Osteoblast (primary cell): ENCODE results near the gene DDC. TPM values are rescaled to one million over a fixed set of nuclear protein-coding genes. Genes with fewer than 3 reads are reported as not detected.

ENCODE experiments used
- DNase-seq: peaks from one replicate; pipeline ENCODE4 v3.0.0; 2011; ENCODE audit warnings: low spot score, mixed read lengths; ENCODE audit not compliant: insufficient read length; ENCODE audit errors: missing footprints
- H2AFZ ChIP-seq: 2 replicates; pipeline ENCODE4 v1.6.0; 2011; ENCODE audit warnings: mild to moderate bottlenecking, low read length
- H3K27ac ChIP-seq: 2 replicates; pipeline ENCODE4 v1.5.1; 2011; ENCODE audit warnings: mild to moderate bottlenecking, low read depth, low read length, moderate library complexity
- H3K27me3 ChIP-seq: 2 replicates; pipeline ENCODE4 v1.6.0; 2012; ENCODE audit warnings: mild to moderate bottlenecking, control low read depth, inconsistent platforms, low read length, moderate library complexity; ENCODE audit not compliant: insufficient read depth
- H3K36me3 ChIP-seq: 2 replicates; pipeline ENCODE4 v1.5.1; 2011; ENCODE audit warnings: mild to moderate bottlenecking, low read length, control low read depth, moderate library complexity; ENCODE audit not compliant: insufficient read depth
- H3K4me1 ChIP-seq: 2 replicates; pipeline ENCODE4 v1.5.1; 2011; ENCODE audit warnings: mild to moderate bottlenecking, low read length, control low read depth, moderate library complexity; ENCODE audit not compliant: insufficient read depth
- H3K4me2 ChIP-seq: 2 replicates; pipeline ENCODE4 v1.6.0; 2011; ENCODE audit warnings: mild to moderate bottlenecking, low read length; ENCODE audit not compliant: insufficient read depth
- H3K4me3 ChIP-seq: fragments of 200-600 bp; sonication (generic); 3 replicates; pipeline ENCODE4 v1.5.1; 2012; ENCODE audit warnings: mild to moderate bottlenecking, low read length, inconsistent platforms; ENCODE audit not compliant: insufficient read depth
- H3K79me2 ChIP-seq: 2 replicates; pipeline ENCODE4 v1.6.0; 2012; ENCODE audit warnings: mild to moderate bottlenecking, low read length, control low read depth, inconsistent platforms; ENCODE audit not compliant: insufficient read depth
- H3K9me3 ChIP-seq: 2 replicates; pipeline ENCODE4 v1.5.1; 2011; ENCODE audit warnings: low read depth, low read length, control low read depth
- H4K20me1 ChIP-seq: 2 replicates; pipeline ENCODE4 v1.6.0; 2012; ENCODE audit warnings: mild to moderate bottlenecking, low read length, control low read depth; ENCODE audit not compliant: insufficient read depth
- CTCF ChIP-seq: IDR thresholded peaks from 2 replicates; pipeline ENCODE4 v1.5.1; 2011; ENCODE audit warnings: mild to moderate bottlenecking, low read depth, low read length, moderate library complexity; ENCODE audit errors: extremely low read depth
- total RNA-seq: library from RNA; depleted of rRNA; stranded (reverse); fragments of >200 nt; gene quantifications from 2 replicates; pipeline ENCODE4 v1.2.3, GENCODE V29; 2012

The DDC gene
- total RNA-seq, 1 donor, result not detected

GRCh38 chr7:50454968-50455367 is 110.2 kb downstream of the DDC start:
- H3K79me2 ChIP-seq, result no peaks in the 10 kb centered on the region
- H3K36me3 ChIP-seq, result no peaks in the 10 kb centered on the region
- no peaks in the 10 kb centered on the region for H3K9me3 ChIP-seq
- no peak for TF ChIP-seq CTCF
- H4K20me1 ChIP-seq, result no peaks in the 10 kb centered on the region
- H3K4me1 ChIP-seq, result no peaks in the 10 kb centered on the region
- no peak for DNase-seq
- H2AFZ ChIP-seq, result no peak overlapping the region
- H3K27ac ChIP-seq, result no peak overlapping the region
- no peak overlapping the region for H3K4me2 ChIP-seq
- H3K27me3 ChIP-seq, result peaks cover 19% of the 10 kb centered on the region
- H3K4me3 ChIP-seq, result no peak overlapping the region

- Histone ChIP-seq H3K27me3 (peaks cover 11% of the 10 kb centered on the region), H3K36me3 (no peaks in the 10 kb centered on the region), H4K20me1 (no peaks in the 10 kb centered on the region), H3K27ac (peak overlapping the region; percentile 66), H3K4me2 (peak overlapping the region; percentile 90), H3K79me2 (no peaks in the 10 kb centered on the region), H3K4me1 (peaks cover 21% of the 10 kb centered on the region), H2AFZ (peak overlapping the region; percentile 92), H3K9me3 (no peaks in the 10 kb centered on the region), H3K4me3 (peak overlapping the region; percentile 86)
- DNase-seq, result no peak
- TF ChIP-seq CTCF, result no peak
Observed at GRCh38 chr7:50450590-50451032, 114.6 kb downstream of the DDC start.

GRCh38 chr7:50449881-50450589 is 115.2 kb downstream of the DDC start, which contains the start of gene FIGNL1:
FIGNL1 (minus strand) TSS chr7:50450350; CDS start chr7:50447287, 3,063 bp downstream.
- DNase-seq, result peak; percentile 97
- Histone ChIP-seq H3K4me3 (peak within 1 kb of the TSS; percentile 86), H3K27ac (peak within 1 kb of the TSS; percentile 66), H2AFZ (peak within 1 kb of the TSS; percentile 92), H4K20me1 (no peaks in the 10 kb centered on the region), H3K27me3 (peaks cover 10% of the 10 kb centered on the region), H3K9me3 (no peaks in the 10 kb centered on the region), H3K79me2 (no peaks in the 10 kb centered on the region), H3K4me2 (peak within 1 kb of the TSS; percentile 90), H3K4me1 (peaks cover 21% of the 10 kb centered on the region), H3K36me3 (peaks cover 5% of the 10 kb centered on the region)
- no peak for TF ChIP-seq CTCF

GRCh38 chr7:50449501-50449880 is 115.7 kb downstream of the DDC start:
- Histone ChIP-seq H3K9me3 (no peaks in the 10 kb centered on the region), H3K36me3 (peaks cover 6% of the 10 kb centered on the region), H2AFZ (no peak overlapping the region), H3K4me2 (peak overlapping the region; percentile 90), H3K27ac (peak overlapping the region; percentile 41), H3K4me3 (peak overlapping the region; percentile 86), H4K20me1 (no peaks in the 10 kb centered on the region), H3K79me2 (no peaks in the 10 kb centered on the region), H3K27me3 (peaks cover 7% of the 10 kb centered on the region), H3K4me1 (peaks cover 21% of the 10 kb centered on the region)
- DNase-seq, result no peak
- no peak for TF ChIP-seq CTCF
